H1 (cell line): ENCODE measurements around the gene PTPRD. TPM values are rescaled to one million over a fixed set of nuclear protein-coding genes. Genes with fewer than 3 reads are reported as not detected.

Source experiments
- CBX5 ChIP-seq: fragments of 300-800, 300-1000 bp; sonication (generic); IDR thresholded peaks from 2 replicates; pipeline ENCODE4 v1.7.1; 2016; ENCODE audit warnings: antibody characterized with exemption, low read length, low read depth
- EZH2 ChIP-seq: fragments of 200-600 bp; sonication (generic); IDR thresholded peaks from 2 replicates; pipeline ENCODE4 v1.7.1; 2012; ENCODE audit warnings: low read depth, mild to moderate bottlenecking, moderate library complexity, low read length, inconsistent platforms; ENCODE audit not compliant: severe bottlenecking
- GTF2F1 ChIP-seq: IDR thresholded peaks from 2 replicates; pipeline ENCODE4 v1.6.1; 2012; ENCODE audit warnings: low read depth, low read length, improper control_type of control experiment, borderline replicate concordance
- KDM5A ChIP-seq: fragments of 200-600 bp; IDR thresholded peaks from 2 replicates; pipeline ENCODE4 v1.7.1; 2012; ENCODE audit warnings: mild to moderate bottlenecking, low read length, inconsistent platforms, mixed read lengths
- MAFK ChIP-seq: IDR thresholded peaks from 2 replicates; pipeline ENCODE4 v1.6.1; 2012; ENCODE audit warnings: low read depth, mild to moderate bottlenecking, improper control_type of control experiment, low read length
- NANOG ChIP-seq: IDR thresholded peaks from 2 replicates; pipeline ENCODE4 v1.6.1; 2011; ENCODE audit warnings: low read length, low read depth, mild to moderate bottlenecking, inconsistent platforms; ENCODE audit not compliant: insufficient read depth, poor library complexity, severe bottlenecking
- SP2 ChIP-seq: IDR thresholded peaks from 2 replicates; pipeline ENCODE4 v1.6.1; 2012; ENCODE audit warnings: mild to moderate bottlenecking, low read length, inconsistent platforms
- TEAD4 ChIP-seq: IDR thresholded peaks from 2 replicates; pipeline ENCODE4 v1.6.1; 2012; ENCODE audit warnings: low read depth, low read length, inconsistent platforms, mixed read lengths
- polyA plus RNA-seq, 7 experiments: library from polyadenylated mRNA; depleted of rRNA in 3 of 7; stranded (reverse) in 5 of 7; unstranded in 2 of 7; fragments of >200 nt in 5 of 7; fragments of 200-250 nt in 2 of 7; gene quantifications; 1 replicate in 5 of 7; 2 replicates in 1 of 7; 4 replicates in 1 of 7; pipeline versions ENCODE4 v1.2.1 to v1.2.3, GENCODE V29; 2011 to 2013; ENCODE audit warnings: missing spikeins in 2 of 7, mixed read lengths in 2 of 7
- total RNA-seq: library from RNA; stranded (reverse); fragmentation: NEBNext Ultra II Directional; extraction: Animal tissue kit (Norgen Biotek cat#: 25700); gene quantifications from 2 replicates; pipeline ENCODE4 v1.2.1, GENCODE V29; 2021
- TF ChIP-seq, protein P1 (sequence below): fragments of 300-600 bp; sonication (generic); IDR thresholded peaks from 2 replicates; pipeline ENCODE4 v1.7.1; 2012; ENCODE audit warnings: low read length, moderate library complexity, mild to moderate bottlenecking, inconsistent platforms; ENCODE audit not compliant: insufficient replicate concordance

The PTPRD gene
- total and polyA plus RNA-seq, 2 of the 8 experiments (the other 6 are each of a cell fraction or from before 2014, with no cell fraction given), result 17.2 to 77.0 TPM

DNA sequence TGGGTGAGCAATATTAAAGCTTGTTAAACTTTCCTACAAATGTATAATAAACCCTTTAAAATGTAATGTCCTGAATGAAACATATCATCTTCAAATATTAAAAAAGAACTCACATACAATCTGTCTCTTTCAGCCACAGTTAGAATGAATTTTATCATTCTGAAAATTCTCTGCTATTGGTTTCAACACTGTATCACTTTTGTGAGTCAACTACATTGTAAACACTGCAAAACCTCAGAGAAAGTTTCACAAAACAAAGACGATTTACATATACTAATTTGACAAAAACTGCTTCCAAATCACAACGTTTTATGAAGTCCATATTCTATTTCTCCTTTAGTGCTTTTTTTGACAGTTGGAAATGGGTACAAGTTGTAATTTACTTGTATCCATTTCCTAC is 1781.2 kb downstream of the PTPRD start (continued):
- TF ChIP-seq, protein P1, sequence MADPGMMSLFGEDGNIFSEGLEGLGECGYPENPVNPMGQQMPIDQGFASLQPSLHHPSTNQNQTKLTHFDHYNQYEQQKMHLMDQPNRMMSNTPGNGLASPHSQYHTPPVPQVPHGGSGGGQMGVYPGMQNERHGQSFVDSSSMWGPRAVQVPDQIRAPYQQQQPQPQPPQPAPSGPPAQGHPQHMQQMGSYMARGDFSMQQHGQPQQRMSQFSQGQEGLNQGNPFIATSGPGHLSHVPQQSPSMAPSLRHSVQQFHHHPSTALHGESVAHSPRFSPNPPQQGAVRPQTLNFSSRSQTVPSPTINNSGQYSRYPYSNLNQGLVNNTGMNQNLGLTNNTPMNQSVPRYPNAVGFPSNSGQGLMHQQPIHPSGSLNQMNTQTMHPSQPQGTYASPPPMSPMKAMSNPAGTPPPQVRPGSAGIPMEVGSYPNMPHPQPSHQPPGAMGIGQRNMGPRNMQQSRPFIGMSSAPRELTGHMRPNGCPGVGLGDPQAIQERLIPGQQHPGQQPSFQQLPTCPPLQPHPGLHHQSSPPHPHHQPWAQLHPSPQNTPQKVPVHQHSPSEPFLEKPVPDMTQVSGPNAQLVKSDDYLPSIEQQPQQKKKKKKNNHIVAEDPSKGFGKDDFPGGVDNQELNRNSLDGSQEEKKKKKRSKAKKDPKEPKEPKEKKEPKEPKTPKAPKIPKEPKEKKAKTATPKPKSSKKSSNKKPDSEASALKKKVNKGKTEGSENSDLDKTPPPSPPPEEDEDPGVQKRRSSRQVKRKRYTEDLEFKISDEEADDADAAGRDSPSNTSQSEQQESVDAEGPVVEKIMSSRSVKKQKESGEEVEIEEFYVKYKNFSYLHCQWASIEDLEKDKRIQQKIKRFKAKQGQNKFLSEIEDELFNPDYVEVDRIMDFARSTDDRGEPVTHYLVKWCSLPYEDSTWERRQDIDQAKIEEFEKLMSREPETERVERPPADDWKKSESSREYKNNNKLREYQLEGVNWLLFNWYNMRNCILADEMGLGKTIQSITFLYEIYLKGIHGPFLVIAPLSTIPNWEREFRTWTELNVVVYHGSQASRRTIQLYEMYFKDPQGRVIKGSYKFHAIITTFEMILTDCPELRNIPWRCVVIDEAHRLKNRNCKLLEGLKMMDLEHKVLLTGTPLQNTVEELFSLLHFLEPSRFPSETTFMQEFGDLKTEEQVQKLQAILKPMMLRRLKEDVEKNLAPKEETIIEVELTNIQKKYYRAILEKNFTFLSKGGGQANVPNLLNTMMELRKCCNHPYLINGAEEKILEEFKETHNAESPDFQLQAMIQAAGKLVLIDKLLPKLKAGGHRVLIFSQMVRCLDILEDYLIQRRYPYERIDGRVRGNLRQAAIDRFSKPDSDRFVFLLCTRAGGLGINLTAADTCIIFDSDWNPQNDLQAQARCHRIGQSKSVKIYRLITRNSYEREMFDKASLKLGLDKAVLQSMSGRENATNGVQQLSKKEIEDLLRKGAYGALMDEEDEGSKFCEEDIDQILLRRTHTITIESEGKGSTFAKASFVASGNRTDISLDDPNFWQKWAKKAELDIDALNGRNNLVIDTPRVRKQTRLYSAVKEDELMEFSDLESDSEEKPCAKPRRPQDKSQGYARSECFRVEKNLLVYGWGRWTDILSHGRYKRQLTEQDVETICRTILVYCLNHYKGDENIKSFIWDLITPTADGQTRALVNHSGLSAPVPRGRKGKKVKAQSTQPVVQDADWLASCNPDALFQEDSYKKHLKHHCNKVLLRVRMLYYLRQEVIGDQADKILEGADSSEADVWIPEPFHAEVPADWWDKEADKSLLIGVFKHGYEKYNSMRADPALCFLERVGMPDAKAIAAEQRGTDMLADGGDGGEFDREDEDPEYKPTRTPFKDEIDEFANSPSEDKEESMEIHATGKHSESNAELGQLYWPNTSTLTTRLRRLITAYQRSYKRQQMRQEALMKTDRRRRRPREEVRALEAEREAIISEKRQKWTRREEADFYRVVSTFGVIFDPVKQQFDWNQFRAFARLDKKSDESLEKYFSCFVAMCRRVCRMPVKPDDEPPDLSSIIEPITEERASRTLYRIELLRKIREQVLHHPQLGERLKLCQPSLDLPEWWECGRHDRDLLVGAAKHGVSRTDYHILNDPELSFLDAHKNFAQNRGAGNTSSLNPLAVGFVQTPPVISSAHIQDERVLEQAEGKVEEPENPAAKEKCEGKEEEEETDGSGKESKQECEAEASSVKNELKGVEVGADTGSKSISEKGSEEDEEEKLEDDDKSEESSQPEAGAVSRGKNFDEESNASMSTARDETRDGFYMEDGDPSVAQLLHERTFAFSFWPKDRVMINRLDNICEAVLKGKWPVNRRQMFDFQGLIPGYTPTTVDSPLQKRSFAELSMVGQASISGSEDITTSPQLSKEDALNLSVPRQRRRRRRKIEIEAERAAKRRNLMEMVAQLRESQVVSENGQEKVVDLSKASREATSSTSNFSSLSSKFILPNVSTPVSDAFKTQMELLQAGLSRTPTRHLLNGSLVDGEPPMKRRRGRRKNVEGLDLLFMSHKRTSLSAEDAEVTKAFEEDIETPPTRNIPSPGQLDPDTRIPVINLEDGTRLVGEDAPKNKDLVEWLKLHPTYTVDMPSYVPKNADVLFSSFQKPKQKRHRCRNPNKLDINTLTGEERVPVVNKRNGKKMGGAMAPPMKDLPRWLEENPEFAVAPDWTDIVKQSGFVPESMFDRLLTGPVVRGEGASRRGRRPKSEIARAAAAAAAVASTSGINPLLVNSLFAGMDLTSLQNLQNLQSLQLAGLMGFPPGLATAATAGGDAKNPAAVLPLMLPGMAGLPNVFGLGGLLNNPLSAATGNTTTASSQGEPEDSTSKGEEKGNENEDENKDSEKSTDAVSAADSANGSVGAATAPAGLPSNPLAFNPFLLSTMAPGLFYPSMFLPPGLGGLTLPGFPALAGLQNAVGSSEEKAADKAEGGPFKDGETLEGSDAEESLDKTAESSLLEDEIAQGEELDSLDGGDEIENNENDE, result no peak
- TF ChIP-seq MAFK (no peak), KDM5A (no peak), CBX5 (no peak), TEAD4 (no peak), NANOG (no peak), EZH2 (no peak), GTF2F1 (no peak), SP2 (no peak)
